ENCODE results near the gene RAET1E.

DNA sequence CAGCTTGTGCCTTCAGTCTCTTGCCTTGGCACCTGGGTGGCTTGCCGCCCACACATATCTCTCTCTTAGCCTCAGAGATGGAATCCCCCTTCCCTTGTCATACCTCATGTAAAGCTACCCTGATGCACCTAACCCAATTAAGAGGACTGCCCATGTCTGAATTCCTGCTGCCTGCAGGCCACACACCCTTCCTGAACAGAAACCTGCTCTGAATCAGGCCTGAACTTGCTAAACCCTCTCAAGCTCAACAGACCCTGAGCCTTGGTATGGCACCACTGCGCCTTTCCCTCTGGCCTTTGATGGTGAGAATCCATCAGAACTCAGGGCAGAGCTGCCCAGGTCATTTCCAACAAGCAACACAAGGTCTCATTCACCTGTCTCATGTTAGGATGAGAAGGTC lies 19.8 kb upstream of the RAET1E start:
- TF ChIP-seq, protein P1, sequence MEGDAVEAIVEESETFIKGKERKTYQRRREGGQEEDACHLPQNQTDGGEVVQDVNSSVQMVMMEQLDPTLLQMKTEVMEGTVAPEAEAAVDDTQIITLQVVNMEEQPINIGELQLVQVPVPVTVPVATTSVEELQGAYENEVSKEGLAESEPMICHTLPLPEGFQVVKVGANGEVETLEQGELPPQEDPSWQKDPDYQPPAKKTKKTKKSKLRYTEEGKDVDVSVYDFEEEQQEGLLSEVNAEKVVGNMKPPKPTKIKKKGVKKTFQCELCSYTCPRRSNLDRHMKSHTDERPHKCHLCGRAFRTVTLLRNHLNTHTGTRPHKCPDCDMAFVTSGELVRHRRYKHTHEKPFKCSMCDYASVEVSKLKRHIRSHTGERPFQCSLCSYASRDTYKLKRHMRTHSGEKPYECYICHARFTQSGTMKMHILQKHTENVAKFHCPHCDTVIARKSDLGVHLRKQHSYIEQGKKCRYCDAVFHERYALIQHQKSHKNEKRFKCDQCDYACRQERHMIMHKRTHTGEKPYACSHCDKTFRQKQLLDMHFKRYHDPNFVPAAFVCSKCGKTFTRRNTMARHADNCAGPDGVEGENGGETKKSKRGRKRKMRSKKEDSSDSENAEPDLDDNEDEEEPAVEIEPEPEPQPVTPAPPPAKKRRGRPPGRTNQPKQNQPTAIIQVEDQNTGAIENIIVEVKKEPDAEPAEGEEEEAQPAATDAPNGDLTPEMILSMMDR (IDR thresholded peaks at IDR 0.05; ENCODE audit: extremely low read depth in 1 of 2, insufficient read depth in 1 of 2, low read depth in 1 of 2, low read length in 2 of 2) = no peak
- TF ChIP-seq POLR2A (IDR thresholded peaks at IDR 0.05; ENCODE audit: low read depth, low read length) (no peak), GATA2 (IDR thresholded peaks at IDR 0.05; ENCODE audit: insufficient read depth, insufficient read length, low read depth, low read length) (no peak), EZH2 (IDR thresholded peaks at IDR 0.05; ENCODE audit: borderline replicate concordance, low read depth, low read length, severe bottlenecking) (no peak)
